GM19455 (cell line): ENCODE measurements around the gene KRTAP10-12.
"Not testable (repeated sequence)": the region's sequence is repeated elsewhere in the genome, so short reads cannot be mapped to it uniquely, and the experiment has no call there.

Source experiments
- ATAC-seq: cut with Tn5 transposase; IDR thresholded peaks from one replicate; pipeline ENCODE4 v1.9.1; 2021; ENCODE audit not compliant: unreplicated experiment

Gene KRTAP10-12

DNA sequence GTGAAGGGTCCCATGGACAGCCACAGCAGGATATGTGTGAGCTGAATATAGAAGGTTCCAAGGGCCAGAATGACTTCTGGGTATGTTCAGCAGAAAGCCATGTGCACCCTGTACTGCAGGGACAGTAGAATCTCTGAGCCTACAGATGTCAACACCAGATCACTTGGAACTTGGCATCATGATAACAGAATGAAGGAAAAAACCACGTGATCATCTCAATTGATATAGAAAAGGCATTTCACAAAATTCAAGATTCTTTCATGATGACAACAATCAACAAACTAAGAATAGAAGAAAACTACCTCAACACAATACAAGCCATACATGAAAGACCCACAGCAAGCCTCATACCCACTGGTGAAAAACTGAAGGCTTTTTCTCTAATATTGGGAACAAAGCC, 29.4 kb upstream of the KRTAP10-12 start:
- no peak for ATAC-seq

DNA sequence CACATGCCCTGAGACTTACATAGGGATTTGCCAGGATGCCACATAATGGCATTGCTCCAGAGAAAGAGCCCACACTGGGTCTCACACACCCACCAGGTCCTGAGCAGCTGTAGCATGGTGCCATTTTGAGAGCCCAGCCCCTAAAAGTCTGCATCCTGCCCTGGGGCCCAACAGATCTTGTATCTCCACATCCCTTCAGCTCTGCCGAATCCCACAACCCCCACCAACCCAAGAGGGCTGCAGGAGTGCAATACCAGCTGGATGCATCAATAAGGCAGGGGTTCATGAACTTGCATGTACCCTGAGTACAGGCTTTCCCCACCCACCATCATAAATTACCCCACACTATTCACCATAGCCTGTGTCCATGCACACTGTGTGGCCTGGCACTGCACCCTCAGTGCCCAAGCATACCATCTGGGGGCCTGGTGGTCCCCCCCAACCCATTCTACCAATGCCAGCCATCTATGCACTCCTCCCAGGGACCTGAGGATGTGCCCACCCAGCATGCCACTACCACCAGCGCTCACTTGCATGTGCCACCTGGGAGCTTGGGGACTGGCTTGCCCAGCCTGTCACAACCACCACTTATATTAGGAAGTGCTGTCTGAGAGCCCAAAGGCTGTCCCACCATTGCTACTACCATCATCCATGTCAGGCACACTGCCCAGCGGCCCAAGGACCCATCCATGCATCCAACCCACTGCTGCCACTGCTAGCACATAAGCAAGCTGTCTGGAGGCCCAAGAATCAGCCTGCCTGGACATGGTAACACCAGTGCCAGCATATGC, 26.1 kb upstream of the KRTAP10-12 start:
- ATAC-seq, result no peak

DNA sequence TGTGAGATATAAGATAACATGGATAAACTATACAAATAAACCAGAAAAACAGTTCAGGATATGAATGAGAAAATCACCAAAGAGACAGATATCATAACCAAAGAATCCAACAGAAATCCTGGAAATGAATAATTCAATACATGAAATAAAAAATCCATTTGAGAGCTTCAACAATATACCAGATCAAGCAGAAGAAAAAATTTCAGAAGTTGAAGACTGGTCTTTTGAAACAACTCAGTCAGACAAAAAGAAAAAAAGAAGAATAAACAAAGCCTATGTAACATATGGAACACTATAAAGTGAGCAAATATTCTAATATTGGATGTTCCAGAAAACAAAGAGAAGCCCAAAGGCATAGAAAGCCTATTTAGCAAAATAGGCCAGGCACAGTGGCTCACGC, 25.1 kb upstream of the KRTAP10-12 start:
- no peak for ATAC-seq

DNA sequence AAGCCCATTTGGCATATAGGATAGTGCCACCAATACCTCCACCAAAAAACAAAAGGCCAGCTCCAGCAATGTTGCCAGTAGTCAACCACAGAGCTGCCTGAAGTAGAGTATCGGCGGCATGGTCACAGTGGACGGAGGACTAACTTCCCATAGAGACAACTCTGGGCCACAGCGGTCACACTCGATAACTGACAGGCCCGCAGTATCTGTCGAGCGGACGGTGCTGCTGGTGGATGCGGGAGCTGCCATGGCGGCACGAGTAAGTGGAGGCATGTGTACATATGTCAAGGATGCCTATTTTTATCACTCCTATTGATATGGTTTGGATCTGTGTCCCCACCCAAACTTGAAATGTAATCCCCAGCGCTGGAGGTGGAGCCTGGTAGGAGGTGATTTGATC, 19.1 kb upstream of the KRTAP10-12 start:
- ATAC-seq, result no peak

DNA sequence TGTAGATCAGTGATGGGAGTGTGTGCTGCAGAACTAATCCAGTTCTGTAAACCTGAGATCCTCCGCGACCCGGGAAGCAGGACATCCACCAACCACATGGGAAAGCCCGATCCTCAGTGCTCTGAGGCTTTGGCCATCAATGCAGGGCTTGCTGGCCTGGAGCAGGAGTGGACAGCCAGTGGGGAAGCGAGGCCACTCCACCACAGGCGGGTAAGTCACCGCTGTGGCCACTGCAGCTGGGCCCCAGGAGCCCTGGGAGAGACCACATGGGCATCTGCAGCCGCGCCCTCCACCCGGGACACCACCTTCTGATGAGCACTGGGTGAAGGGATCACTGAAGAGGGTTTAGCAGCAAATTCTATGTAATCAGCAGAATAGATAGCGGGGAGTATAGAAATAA, 15.8 kb upstream of the KRTAP10-12 start:
- no peak for ATAC-seq

DNA sequence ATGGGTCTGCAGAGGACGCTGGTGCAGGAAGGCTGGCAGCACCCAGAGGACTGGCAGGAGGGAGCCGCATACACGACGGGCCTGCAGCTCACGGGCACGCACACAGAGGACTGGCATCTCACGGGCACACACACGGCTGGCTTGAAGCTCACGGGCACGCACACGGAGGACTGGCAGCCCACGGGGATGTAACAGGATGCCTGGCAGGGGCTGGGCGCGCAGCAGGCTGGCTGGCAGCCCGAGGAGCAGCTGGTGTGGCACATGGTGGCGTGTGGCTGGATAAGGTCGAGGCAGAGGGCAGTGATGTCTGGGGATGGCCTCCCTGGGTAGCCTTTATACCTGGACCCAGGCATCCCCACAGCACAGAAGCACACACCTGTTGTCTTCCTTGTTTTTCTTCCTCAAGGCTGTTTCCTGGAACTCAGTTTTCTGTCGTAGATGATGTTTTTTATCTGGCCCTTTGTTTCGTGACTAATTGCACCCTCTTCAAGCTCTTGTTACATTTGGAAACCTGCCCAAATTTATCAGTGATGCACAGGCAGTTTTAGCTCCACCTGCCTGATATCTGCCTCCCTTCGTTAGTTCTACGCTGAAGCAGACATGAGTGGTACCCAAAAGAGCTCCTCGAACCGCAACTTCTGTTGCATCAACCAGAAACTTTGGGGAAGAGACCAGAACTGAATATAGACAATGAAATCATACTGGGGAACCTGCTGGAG, 15.0 kb upstream of the KRTAP10-12 start, which contains the start of gene KRTAP12-1:
KRTAP12-1 (minus strand) TSS at position 303 of the 719 bp plus-strand sequence; CDS start at position 263, 40 bp downstream.
- no peak for ATAC-seq

DNA sequence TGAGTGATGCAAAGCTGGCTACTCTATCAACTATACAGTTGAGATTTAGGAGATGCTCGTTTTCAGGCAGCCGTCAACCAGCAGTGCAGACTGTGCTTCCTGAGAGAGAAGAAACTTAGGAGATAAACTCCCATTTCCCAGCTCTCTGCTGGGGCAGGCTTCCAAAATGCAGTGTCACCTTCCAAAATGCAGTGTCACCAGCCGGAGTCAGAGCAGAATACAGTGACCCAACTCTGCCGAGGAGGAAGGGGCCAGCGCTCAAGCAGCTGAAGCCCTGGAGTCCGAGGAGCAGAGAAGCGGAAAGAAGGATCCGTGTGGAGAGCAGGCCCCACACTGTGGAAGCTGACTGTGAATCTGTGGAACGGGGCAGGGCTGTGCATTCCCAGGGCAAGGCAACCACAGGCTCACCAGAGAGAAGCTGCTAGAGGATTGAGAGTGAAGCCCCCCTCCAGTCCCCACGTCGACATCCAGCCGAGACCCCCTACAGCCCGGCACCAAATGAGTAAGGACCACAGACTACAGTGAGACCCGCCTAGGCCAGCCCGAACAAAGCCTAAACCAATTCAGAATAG, 14.3 kb upstream of the KRTAP10-12 start:
- ATAC-seq, result no peak

DNA sequence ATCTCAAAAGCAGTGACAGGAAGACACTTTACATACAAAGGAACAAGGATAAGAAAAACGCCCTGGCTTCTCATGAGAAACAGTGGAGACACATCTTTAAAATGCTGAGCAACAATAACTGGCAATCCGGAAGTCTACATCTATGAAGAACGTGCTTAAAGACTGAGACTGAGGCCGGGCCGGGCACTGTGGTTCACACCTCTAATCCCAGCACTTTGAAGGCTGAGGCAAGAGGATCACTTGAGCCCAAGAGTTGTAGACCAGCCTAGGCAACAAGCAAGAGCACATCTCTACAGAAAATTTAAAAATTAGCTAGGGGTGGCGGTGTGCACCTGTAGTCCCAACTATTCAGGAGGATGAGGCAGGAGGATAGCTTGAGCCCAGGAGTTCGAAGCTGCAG, 12.9 kb upstream of the KRTAP10-12 start:
- no peak for ATAC-seq

DNA sequence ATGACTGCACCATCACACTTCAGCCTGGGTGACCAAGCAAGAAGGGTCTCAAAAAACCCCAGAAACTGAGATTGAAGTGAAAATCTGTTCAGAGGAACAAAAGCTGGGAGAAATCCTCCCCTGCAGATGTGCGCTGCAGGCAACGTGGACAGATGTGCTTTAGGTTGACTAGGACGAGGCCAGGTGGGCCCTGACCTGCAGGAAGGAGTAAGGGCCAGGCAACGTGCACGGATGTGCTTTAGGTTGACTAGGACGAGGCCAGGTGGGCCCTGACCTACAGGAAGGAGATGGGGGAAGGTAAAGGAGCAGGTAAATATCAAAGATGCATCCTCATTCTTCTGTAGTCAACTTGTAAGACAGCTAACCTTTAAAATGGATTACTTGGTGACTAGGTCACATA, 12.5 kb upstream of the KRTAP10-12 start:
- no peak for ATAC-seq

DNA sequence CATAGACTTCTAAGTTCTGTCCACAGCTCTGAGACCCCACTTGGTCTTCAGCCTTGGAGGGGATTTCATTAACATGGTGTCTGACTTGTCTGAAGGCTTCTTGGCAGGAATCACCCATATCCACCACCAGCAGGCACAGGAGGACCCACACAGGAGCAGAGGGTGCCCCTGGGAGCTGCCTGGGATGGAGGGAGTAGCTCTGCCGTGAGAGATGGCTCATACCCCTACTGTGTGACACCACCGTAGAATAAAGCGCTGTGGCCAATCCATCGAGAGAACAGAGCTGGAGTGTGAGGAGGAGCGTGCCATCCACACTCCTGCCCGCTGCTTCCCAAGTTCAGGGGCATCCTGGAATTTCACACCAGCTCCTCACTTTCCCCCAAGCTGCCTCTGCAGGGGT, 11.9 kb upstream of the KRTAP10-12 start:
- not testable (repeated sequence) for ATAC-seq

DNA sequence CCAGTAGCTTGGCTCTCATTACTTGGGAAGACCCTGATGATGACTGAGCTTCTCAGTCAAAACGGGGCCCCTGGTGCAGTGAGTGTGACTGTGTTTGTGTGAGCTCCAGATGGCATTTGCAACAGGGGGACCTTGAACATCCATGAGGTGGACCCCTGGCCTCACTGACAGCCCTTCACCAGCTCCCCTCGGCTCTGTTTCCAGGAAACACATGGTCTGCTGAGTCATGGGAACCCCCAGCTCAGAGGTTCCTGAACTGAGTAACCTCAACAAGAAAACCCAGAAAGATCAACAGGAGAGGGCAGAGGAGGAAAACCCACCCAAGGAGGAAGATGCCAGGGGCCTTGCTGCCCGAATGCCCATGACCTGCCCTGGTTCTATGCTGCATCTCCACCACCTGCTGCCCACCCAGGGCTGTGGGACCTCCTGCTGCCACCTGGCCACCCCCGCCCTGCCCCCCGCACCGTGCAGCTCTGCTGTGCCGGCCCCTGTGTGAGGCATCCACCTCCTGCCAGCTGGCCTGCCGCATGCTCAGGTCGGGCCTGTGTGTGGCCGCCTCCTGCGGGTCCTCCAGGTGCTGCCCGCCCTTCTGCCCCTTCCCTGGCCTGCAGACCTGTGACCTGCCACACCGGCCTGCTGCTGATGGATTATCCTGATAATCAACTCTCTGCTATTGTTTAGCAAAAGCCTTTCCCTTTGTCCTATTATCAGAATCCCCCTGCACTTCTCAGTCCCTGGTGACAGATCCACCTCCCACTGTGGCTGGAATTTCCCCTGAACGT, 10.8 kb upstream of the KRTAP10-12 start:
- no peak for ATAC-seq

DNA sequence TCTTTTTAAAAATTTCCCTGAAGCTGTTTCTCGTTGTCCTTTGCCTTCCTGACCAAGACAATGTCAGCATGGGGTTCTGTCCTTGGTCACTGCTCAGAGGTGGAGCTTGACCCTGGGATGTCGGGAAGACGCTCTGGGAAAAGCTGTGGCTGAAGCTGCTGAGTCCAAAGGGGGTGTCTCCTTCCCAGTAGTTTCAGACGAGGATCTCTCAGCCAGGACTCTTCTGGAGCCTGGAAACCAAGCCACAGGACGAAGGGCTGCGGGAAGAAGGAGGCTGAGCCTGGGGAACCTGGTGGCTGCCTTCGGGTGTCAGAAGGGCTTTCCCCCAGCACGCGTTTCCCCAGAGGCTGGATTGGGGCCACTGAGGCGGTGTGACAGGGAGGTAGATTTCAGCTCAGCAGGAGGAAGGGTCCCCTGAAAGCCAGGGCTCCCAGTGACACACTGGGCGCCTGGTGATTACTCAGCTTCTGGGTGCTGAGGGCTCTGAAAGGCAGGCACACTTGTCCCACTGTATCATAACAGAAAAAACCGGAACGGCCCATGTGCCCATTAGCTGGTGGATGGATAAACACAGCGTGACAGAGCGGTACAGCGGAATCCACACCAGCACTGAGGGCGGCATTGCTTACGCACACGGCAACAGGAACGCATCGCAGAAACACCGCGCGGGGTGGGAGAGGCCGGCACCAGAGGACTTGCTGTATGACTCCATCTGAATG, 10.0 kb upstream of the KRTAP10-12 start:
- ATAC-seq, result no peak

DNA sequence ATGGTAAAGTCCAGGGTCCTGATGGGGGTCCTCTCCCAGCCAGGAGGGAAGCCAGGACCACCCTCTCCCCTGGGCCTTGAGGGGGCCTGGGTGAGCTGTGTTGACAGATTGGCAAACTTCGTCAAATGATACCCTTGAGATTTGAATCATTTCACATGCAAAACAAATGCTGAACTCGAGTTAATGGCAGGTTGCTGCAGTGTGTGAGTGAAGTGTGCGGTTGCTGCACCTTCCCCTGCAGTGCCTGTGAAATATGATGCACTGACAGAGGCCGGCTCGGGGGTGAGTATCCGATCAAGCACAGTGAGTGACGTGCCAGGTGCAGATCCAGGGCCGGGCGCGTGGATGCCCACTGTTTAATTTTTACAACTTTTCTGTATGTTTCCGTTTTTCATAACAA, 9.3 kb upstream of the KRTAP10-12 start:
- no peak for ATAC-seq

DNA sequence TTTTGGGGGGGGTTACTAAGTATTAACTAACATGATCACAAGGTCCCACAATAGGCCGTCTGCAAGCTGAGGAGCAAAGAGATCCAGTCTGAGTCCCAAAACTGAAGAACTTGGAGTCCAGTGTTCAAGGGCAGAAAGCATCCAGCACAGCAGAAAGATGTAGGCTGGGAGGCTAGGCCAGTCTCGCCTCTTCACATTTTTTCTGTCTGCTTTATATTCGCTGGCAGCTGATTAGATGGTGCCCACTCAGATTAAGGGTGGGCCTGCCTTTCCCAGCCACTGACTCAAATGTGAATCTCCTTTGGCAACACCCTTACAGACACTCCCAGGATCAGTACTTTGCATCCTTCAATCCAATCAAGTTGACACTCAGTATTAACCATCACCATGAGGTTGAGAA, 7.2 kb upstream of the KRTAP10-12 start:
- ATAC-seq, result not testable (repeated sequence)

DNA sequence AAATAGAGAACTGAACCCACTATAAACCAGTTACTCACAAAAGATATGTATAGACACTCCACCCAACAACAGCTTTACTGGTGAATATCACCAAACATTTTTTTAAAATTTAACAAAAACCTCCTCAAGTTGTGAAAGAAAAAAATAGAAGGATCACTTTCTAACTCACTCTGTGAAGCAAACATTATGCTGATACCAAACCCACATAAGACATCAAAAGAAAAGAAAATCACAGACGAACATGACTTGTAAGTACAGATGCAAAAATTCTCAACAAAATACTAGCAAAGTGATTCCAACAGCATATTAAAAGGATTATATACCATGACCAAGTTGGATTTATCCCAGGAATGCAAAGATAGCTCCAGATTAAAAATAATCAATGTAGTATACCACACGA, 5.3 kb upstream of the KRTAP10-12 start:
- ATAC-seq, result no peak

DNA sequence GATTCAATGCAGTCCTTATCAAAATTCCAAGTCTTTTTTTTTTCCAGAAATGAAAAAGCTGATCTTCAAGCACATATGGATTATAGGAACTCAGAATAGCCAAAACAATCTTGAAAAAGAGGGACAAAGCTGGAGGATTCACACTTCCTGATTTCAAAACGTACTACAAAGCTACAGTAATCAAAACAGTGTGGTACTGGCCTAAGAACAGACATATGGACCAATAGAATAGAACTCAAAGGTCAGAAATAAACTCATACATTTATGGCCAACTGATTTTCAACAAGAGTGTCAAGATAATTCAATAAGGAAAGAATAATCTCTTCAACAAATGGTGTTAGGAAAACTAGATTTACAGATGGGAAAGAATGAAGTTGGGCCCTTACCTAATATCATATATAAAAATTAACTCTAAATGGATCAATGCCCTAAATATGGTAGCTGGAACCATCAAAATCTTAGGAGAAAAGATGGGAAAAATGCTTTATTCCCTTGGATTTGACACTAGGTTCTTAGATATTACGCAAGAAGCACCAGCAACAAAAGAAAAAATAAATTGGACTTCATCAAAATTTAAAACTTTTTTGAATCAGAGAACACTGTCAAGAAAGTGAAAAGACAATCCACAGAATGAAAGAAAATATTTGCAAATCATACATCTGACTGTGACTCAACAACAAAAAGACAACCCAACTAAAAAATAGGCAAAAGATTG, 4.0 kb upstream of the KRTAP10-12 start:
- ATAC-seq, result no peak

DNA sequence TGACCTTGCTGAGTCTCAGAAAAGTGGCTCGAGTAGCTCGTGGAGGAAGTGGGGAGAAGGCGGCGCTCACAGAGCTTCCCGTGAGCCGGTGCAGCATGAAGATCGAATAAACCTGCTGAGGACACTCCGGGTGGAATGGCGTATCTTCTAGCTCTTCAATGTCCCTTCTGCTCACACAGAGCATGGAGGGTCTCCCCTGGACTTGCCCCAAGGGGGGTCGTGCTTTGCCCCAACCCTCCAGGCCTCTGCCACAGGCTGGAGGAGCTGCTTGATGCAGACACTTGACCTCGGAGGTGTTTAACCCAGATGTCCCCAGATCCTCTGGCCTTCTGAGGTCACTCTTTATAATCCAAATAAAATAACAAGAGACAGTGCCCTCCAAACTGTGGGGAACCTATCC, 2.2 kb upstream of the KRTAP10-12 start:
- no peak for ATAC-seq

DNA sequence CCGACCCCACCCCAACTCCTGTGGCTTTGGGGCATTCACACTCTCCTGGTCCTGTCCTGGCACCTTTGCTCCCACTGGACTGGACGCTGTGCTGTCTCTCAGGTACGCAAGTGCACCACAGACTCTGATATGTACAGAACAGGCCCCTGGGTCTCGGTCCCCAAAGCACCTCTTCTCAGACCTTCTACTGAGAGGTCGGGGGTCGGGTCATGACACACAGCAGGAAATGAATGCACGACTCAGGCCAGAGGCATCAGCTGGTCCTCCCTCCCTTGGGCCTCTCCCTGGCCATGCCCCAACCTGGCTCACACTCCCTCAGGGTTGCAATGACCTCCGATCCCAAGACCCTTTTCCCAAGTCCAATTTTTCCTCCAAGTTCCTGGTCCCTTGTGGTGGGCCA, 1.8 kb upstream of the KRTAP10-12 start:
- ATAC-seq, result no peak

DNA sequence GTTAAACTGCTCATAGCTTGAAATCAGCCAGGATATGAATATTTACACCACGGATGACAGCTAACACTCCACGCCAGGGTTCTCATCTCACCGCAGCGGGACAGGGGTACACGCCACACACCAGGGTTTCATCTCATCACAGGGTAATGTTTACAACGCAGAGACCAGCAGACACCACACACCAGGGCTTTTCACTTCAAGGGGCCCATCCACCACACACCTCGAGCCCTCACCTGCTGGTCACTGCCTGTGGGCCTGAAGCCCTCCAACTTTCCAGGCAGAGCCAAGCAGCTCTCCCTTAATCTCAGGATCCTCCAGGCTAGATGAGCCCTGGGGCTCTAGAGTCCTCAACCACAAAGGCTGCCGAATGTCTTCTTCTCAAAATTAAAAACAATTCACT, 1.3 kb upstream of the KRTAP10-12 start:
- no peak for ATAC-seq

DNA sequence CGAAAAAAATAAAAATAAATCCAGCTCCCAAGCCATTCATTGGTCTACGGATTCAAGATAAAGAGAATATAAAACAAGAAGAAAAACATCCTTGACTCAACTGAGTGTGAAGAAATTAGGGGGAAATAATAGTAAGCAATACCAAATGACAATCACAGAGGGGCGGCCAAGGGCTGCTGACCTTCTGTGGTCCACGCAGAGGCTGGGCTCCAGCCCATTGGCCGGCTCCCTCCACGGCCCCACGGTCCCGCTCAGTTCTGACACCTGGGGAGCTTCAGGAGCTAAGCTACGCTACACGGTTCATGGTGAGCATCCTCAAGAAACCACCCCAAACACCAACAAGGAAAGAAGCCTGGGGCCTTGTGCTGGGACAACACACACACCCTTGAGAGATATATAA, 400 bp upstream of the KRTAP10-12 start:
- ATAC-seq, result no peak
